GM18502 (cell line): ENCODE data around the gene HSD17B12.
"Not testable (repeated sequence)": the region's sequence is repeated elsewhere in the genome, so short reads cannot be mapped to it uniquely, and the experiment has no call there.

Experiments used
- ATAC-seq: cut with Tn5 transposase; IDR thresholded peaks from one replicate; pipeline ENCODE4 v1.9.1; 2021; ENCODE audit warnings: mild to moderate bottlenecking; ENCODE audit not compliant: unreplicated experiment, poor library complexity

Gene HSD17B12

GRCh38 chr11:43680521-43681400 lies at the start of gene HSD17B12:
TSS of gene HSD17B12 (plus strand) at chr11:43680738. CDS start at chr11:43680828, 90 bp downstream.
- peak; percentile 96 for ATAC-seq

- no peak for ATAC-seq
These were observed 48.8 kb upstream of the HSD17B12 start for GRCh38 chr11:43631732-43632131.

GRCh38 chr11:43632181-43632580 lies 48.4 kb upstream of the HSD17B12 start:
- no peak for ATAC-seq

GRCh38 chr11:43638717-43639116 lies 41.8 kb upstream of the HSD17B12 start:
- ATAC-seq, result no peak

- no peak for ATAC-seq
These were observed 41.3 kb upstream of the HSD17B12 start for GRCh38 chr11:43639224-43639623.

- no peak for ATAC-seq
These were observed 40.6 kb upstream of the HSD17B12 start for GRCh38 chr11:43639920-43640319.

GRCh38 chr11:43643898-43644620 lies 36.5 kb upstream of the HSD17B12 start:
- peak; percentile 99 for ATAC-seq

GRCh38 chr11:43644621-43645299 lies 35.8 kb upstream of the HSD17B12 start:
- ATAC-seq, result no peak

GRCh38 chr11:43646767-43647166 lies 33.8 kb upstream of the HSD17B12 start:
- no peak for ATAC-seq

- no peak for ATAC-seq
These were observed 31.6 kb upstream of the HSD17B12 start for GRCh38 chr11:43648888-43649287.

- ATAC-seq, result no peak
These were observed 31.0 kb upstream of the HSD17B12 start for GRCh38 chr11:43649501-43649900.

GRCh38 chr11:43649921-43650320 lies 30.6 kb upstream of the HSD17B12 start:
- no peak for ATAC-seq

- ATAC-seq, result not testable (repeated sequence)
These were observed 17.5 kb upstream of the HSD17B12 start for GRCh38 chr11:43663018-43663417.

GRCh38 chr11:43664295-43664694 lies 16.2 kb upstream of the HSD17B12 start:
- no peak for ATAC-seq

- not testable (repeated sequence) for ATAC-seq
These were observed 9.3 kb upstream of the HSD17B12 start for GRCh38 chr11:43671284-43671683.

- ATAC-seq, result no peak
These were observed 6.0 kb upstream of the HSD17B12 start for GRCh38 chr11:43674560-43674959.

- no peak for ATAC-seq
These were observed 3.6 kb upstream of the HSD17B12 start for GRCh38 chr11:43676933-43677332.

- no peak for ATAC-seq
These were observed 934 bp downstream of the HSD17B12 start for GRCh38 chr11:43681401-43681942.

GRCh38 chr11:43682081-43682480 lies 1.5 kb downstream of the HSD17B12 start:
- not testable (repeated sequence) for ATAC-seq

- no peak for ATAC-seq
These were observed 4.9 kb downstream of the HSD17B12 start for GRCh38 chr11:43685440-43685839.

- ATAC-seq, result no peak
These were observed 5.7 kb downstream of the HSD17B12 start for GRCh38 chr11:43686207-43686606.
